Fibroblast of the conjunctiva (primary cell): ENCODE measurements around the gene CSN1S1.
"Not testable (repeated sequence)": the region's sequence is repeated elsewhere in the genome, so short reads cannot be mapped to it uniquely, and the experiment has no call there.

Source experiments
- DNase-seq: peaks from one replicate; pipeline ENCODE4 v3.0.0-alpha.2; 2010; ENCODE audit warnings: low read depth

CSN1S1 gene, protein sequence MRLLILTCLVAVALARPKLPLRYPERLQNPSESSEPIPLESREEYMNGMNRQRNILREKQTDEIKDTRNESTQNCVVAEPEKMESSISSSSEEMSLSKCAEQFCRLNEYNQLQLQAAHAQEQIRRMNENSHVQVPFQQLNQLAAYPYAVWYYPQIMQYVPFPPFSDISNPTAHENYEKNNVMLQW

GRCh38 chr4:69930768-69931167, at the start of gene CSN1S1:
Gene CSN1S1, plus strand, starts transcription at chr4:69931068. Its CDS starts 1,488 bp downstream, at chr4:69932556.
- DNase-seq: no peak

DNA sequence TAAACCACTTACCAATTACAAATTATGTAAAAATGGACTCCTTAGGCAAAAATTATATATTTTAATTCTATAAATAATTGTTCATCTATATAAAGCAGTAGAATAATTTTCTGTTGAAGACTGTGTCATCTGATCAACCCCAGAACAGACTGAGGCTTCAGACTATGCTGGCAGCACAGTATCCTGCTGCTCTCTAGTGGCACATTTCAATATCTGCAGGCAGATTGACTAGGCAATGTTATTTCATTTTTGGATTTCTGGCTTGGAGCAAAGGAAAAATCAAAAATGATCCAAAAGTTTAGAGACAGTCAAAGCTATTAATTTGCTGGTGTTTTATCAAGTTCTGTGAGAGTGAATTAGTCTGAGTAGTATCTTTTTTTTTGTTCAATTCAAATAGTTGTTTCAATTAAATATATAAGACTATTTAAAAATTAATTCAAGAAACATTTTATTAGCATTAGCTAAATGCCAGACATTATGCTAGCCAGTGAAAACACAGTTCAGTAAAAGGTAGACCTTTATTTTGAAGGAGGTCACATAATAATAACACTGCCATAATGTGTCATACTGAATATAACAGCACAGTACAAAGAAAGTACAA, 49.6 kb upstream of the CSN1S1 start:
- DNase-seq: peak; percentile 54

DNA sequence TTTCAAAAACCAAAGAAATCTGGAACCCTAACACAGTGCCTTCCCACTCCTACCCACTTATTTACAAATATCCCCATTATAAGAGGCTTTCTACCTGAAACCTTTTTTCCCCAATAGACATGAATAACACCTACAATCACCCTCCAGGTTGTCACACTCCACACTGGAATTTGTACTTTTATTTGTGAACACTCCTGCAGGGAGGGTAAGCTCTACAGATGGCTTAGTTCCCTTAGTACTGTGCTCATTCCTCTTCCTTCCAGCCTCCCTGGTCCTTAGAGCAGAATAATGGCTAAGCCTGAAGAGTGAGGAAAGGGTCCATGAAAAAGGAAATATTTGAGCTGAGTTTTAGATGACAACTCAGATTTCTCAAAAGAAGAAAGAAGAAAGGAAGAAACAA, 48.7 kb upstream of the CSN1S1 start:
- DNase-seq: no peak

- no peak for DNase-seq
Observed at GRCh38 chr4:69888336-69888735, 42.5 kb upstream of the CSN1S1 start.

DNA sequence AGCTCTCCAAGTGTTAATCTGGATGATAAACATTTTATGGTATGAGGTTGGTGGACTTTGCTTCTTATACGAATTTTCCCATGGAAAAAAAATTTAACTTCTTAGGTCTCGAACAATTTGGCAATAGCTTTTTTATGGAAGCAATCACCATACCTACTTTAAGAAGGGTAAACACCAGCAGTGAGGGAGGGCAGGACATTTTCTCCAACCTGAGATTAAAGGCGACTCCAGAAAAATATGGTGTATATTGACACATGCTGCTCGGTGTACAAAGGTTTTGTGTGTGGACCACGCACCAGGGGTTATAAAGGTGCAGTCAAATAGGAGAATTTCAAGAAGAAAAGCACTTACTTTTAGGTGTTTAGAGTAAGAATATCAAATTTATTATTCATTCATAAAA, 36.7 kb upstream of the CSN1S1 start:
- DNase-seq: no peak

DNA sequence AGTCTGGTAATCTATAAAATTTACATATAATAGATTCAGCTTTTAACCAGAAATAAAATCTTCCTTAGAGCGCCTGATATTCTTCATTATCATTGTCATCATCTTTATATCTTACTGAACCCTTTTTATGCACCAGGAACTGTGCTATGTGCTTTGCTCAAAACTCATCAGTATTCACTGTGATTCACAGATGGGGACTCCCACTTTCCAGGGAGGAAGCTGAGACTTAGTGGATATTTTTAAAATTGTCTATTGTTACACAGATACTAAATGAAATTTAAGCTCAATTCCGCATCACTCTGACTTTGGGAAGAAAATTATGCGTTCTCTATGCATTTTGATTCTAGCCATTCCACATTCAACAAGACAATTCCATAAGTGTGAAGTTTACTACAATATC, 36.1 kb upstream of the CSN1S1 start:
- no peak for DNase-seq

GRCh38 chr4:69896530-69897116, 34.2 kb upstream of the CSN1S1 start:
- DNase-seq: peak; percentile 1

DNA sequence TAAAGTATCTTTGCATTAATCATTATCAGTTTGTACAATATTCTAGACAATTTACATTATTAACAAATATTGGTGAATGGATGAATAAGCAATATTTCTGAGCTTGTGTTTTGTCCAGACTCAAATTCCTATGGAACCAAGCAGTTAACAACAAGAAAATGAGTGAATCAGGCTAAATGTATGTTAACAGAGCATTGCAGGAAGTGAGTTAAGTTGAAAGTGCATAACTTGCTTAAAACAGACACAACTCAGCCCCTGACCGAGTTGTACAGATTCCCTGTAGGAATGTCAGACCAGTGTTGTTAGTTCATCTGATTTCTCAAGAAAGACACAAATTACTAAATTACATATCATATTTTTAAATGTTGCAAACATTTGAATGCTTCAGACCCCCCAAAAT, 23.7 kb upstream of the CSN1S1 start:
- peak; percentile 12 for DNase-seq

GRCh38 chr4:69909195-69909594, 21.7 kb upstream of the CSN1S1 start:
- no peak for DNase-seq

GRCh38 chr4:69910016-69910782, 20.7 kb upstream of the CSN1S1 start:
- DNase-seq: peak; percentile 79

GRCh38 chr4:69920874-69921273, 10.0 kb upstream of the CSN1S1 start:
- no peak for DNase-seq

- not testable (repeated sequence) for DNase-seq
Observed at GRCh38 chr4:69923782-69924410, 7.0 kb upstream of the CSN1S1 start.

- no peak for DNase-seq
Observed at GRCh38 chr4:69934150-69934549, 3.3 kb downstream of the CSN1S1 start.

- DNase-seq: no peak
Observed at GRCh38 chr4:69936566-69936965, 5.7 kb downstream of the CSN1S1 start.

DNA sequence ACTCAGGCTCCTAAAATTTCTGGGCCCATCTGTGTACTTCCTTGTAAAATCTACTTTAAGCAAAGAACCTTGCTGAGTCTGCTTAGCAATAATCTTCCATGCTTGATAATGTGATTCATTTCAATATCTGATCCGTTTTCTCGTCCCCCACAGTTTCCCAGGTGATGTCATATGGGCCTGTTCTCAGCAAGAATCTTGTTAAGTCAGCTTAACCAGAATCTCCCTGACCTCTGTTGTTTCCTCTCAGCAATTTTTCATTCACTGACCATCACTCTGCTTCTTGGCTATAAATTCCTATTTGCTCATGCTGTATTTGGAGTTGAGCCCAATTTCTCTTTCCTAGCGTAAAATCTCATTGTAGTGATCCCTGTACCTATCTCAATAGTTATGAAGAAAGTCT, 20.7 kb downstream of the CSN1S1 start:
- DNase-seq: no peak

- DNase-seq: no peak
Observed at GRCh38 chr4:69957209-69957608, 26.3 kb downstream of the CSN1S1 start.

GRCh38 chr4:69965628-69966027, 34.8 kb downstream of the CSN1S1 start, which contains the start of gene CSN2:
Gene CSN2, minus strand, starts transcription at chr4:69965728. Its CDS starts 4,733 bp downstream, at chr4:69960995.
- DNase-seq: no peak

GRCh38 chr4:69970071-69970470, 39.2 kb downstream of the CSN1S1 start:
- no peak for DNase-seq

GRCh38 chr4:69974631-69975030, 43.8 kb downstream of the CSN1S1 start:
- DNase-seq: no peak

- DNase-seq: no peak
Observed at GRCh38 chr4:69977582-69977981, 46.7 kb downstream of the CSN1S1 start.

DNA sequence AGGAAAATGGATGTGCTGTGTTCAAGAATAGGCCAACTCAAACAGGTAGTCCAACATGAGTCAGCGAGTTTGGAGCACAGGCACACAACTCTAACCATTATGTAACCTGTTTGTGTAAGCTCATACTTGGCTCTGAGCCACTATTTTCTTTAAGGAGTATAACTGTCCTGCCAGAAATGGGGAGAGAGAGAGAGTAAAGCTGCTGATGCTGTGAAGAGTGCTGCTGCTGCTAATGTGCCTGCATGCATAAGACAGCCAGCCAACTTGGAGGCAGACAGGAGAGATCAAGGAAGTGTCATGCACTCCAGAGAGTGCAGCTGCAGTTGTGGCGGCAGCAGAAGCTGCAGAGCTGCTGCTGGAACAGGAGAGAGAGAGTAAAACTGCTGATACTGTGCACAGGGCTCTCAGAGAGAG, 53.2 kb downstream of the CSN1S1 start:
- peak; percentile 12 for DNase-seq

GRCh38 chr4:69986663-69987062, 55.8 kb downstream of the CSN1S1 start:
- no peak for DNase-seq
